Osteocyte (in vitro differentiated cells): ENCODE measurements around the gene SFTPB. TPM values are rescaled to one million over a fixed set of nuclear protein-coding genes. Genes with fewer than 3 reads are reported as not detected.

Experiments used
- DNase-seq: peaks from one replicate; pipeline ENCODE4 v3.0.0; 2021; ENCODE audit warnings: mixed read lengths; ENCODE audit not compliant: unreplicated experiment; ENCODE audit errors: extremely low spot score
- H3K27ac Mint-ChIP-seq: one replicate; pipeline ENCODE4 v1.8.0; 2021; ENCODE audit warnings: mild to moderate bottlenecking, mixed read lengths; ENCODE audit not compliant: unreplicated experiment
- H3K27me3 Mint-ChIP-seq: one replicate; pipeline ENCODE4 v1.8.0; 2021; ENCODE audit warnings: mixed read lengths; ENCODE audit not compliant: unreplicated experiment
- H3K36me3 Mint-ChIP-seq: one replicate; pipeline ENCODE4 v1.8.0; 2021; ENCODE audit warnings: mixed read lengths; ENCODE audit not compliant: unreplicated experiment
- H3K4me1 Mint-ChIP-seq: one replicate; pipeline ENCODE4 v1.8.0; 2021; ENCODE audit warnings: mixed read lengths; ENCODE audit not compliant: unreplicated experiment
- H3K4me3 Mint-ChIP-seq: one replicate; pipeline ENCODE4 v1.8.0; 2021; ENCODE audit warnings: mild to moderate bottlenecking, moderate library complexity, mixed read lengths; ENCODE audit not compliant: unreplicated experiment
- H3K9me3 Mint-ChIP-seq: one replicate; pipeline ENCODE4 v1.8.0; 2021; ENCODE audit warnings: mixed read lengths; ENCODE audit not compliant: unreplicated experiment
- CTCF ChIP-seq: fragments of 200-600 bp; sonication (generic); IDR thresholded peaks from 2 replicates; pipeline ENCODE4 v1.5.0; 2021; ENCODE audit warnings: antibody characterized with exemption, mild to moderate bottlenecking, moderate library complexity
- total RNA-seq: library from RNA; stranded (reverse); gene quantifications from 2 replicates; pipeline ENCODE4 v1.2.1, GENCODE V29; 2021

The SFTPB gene
- total RNA-seq, 1 donor from 2014 or later = not detected

GRCh38 chr2:85692039-85692645 is 24.1 kb upstream of the SFTPB start:
- Mint-ChIP-seq H3K27me3 (peaks cover 3% of the 10 kb centered on the region), H3K4me1 (peaks cover 7% of the 10 kb centered on the region), H3K9me3 (no peaks in the 10 kb centered on the region), H3K36me3 (no peaks in the 10 kb centered on the region), H3K27ac (no peak overlapping the region), H3K4me3 (no peak overlapping the region)
- TF ChIP-seq CTCF = no peak
- no peak for DNase-seq

- no peak for TF ChIP-seq CTCF
- no peak for DNase-seq
- Mint-ChIP-seq H3K9me3 (no peaks in the 10 kb centered on the region), H3K27ac (no peak overlapping the region), H3K4me3 (no peak overlapping the region), H3K27me3 (peaks cover 13% of the 10 kb centered on the region), H3K4me1 (peaks cover 10% of the 10 kb centered on the region), H3K36me3 (no peaks in the 10 kb centered on the region)
These were observed 22.9 kb upstream of the SFTPB start for GRCh38 chr2:85690932-85691331.

GRCh38 chr2:85684806-85685205 is 16.8 kb upstream of the SFTPB start:
- Mint-ChIP-seq H3K27me3 (peaks cover 21% of the 10 kb centered on the region), H3K27ac (no peak overlapping the region), H3K9me3 (no peaks in the 10 kb centered on the region), H3K4me1 (peaks cover 10% of the 10 kb centered on the region), H3K36me3 (no peaks in the 10 kb centered on the region), H3K4me3 (no peak overlapping the region)
- TF ChIP-seq CTCF = no peak
- DNase-seq = no peak

- no peak overlapping the region for H3K27ac Mint-ChIP-seq
- DNase-seq = no peak
- no peak for TF ChIP-seq CTCF
- H3K9me3 Mint-ChIP-seq = no peaks in the 10 kb centered on the region
- peaks cover 21% of the 10 kb centered on the region for H3K27me3 Mint-ChIP-seq
- H3K4me1 Mint-ChIP-seq = peaks cover 10% of the 10 kb centered on the region
- H3K36me3 Mint-ChIP-seq = no peaks in the 10 kb centered on the region
- H3K4me3 Mint-ChIP-seq = no peak overlapping the region
These were observed 16.4 kb upstream of the SFTPB start for GRCh38 chr2:85684380-85684779.

- Mint-ChIP-seq H3K36me3 (no peaks in the 10 kb centered on the region), H3K9me3 (no peaks in the 10 kb centered on the region), H3K27me3 (peaks cover 24% of the 10 kb centered on the region), H3K27ac (no peak overlapping the region), H3K4me3 (no peak overlapping the region), H3K4me1 (peaks cover 14% of the 10 kb centered on the region)
- DNase-seq = no peak
- TF ChIP-seq CTCF = no peak
These were observed 14.4 kb upstream of the SFTPB start for GRCh38 chr2:85682378-85682777.
